K562 (cell line): ENCODE data around the gene CLIP1. TPM values are rescaled to one million over a fixed set of nuclear protein-coding genes. Genes with fewer than 3 reads are reported as not detected.

Source experiments
- ATF1 ChIP-seq, 2 experiments: fragments of 450-650 bp in 1 of 2; IDR thresholded peaks; 2 replicates each; pipeline ENCODE4 v1.6.1; 2016; ENCODE audit warnings: missing compliant biosample characterization in 1 of 2, missing genetic modification characterization in 1 of 2
- CAMTA2 ChIP-seq: fragments of 250-450 bp; sonication (Bioruptor Pico); conservative IDR thresholded peaks from 2 replicates; pipeline ENCODE4 v1.5.1; 2022
- CEBPB ChIP-seq: fragments of 450-650 bp; IDR thresholded peaks from 2 replicates; pipeline ENCODE4 v1.6.1; 2016; ENCODE audit warnings: missing genetic modification characterization, missing compliant biosample characterization
- ELF4 ChIP-seq: fragments of 450-650 bp; formaldehyde crosslinking; IDR thresholded peaks from 2 replicates; pipeline ENCODE4 v1.4.0; 2022; ENCODE audit warnings: missing genetic modification characterization
- MAFF ChIP-seq: IDR thresholded peaks from 2 replicates; pipeline ENCODE4 v1.6.1; 2012; ENCODE audit warnings: low read length, improper control_type of control experiment
- MCM7 ChIP-seq, 2 experiments: fragments of 450-650 bp; IDR thresholded peaks; 2 replicates each; pipeline ENCODE4 v1.6.1; 2016 to 2018
- NR1H2 ChIP-seq: sonication (generic); formaldehyde crosslinking; IDR thresholded peaks from 2 replicates; pipeline ENCODE4 v1.4.0; 2020; ENCODE audit warnings: mild to moderate bottlenecking, missing genetic modification reagents
- PRPF4 ChIP-seq: fragments of 200-400 bp; formaldehyde crosslinking; IDR thresholded peaks from one replicate; pipeline ENCODE4 v1.6.1; 2017; ENCODE audit warnings: low read length, low read depth, mild to moderate bottlenecking; ENCODE audit not compliant: insufficient read depth, poor library complexity, severe bottlenecking
- RB1 ChIP-seq: fragments of 450-650 bp; IDR thresholded peaks from 2 replicates; pipeline ENCODE4 v1.6.1; 2017; ENCODE audit warnings: low read depth, mild to moderate bottlenecking
- RBM25 ChIP-seq: fragments of 200-400 bp; formaldehyde crosslinking; IDR thresholded peaks from 2 replicates; pipeline ENCODE4 v1.6.1; 2018; ENCODE audit warnings: low read length, low read depth, moderate library complexity; ENCODE audit not compliant: severe bottlenecking
- SAP30 ChIP-seq: fragments of 200-600 bp; sonication (generic); IDR thresholded peaks from 2 replicates; pipeline ENCODE4 v1.6.1; 2012; ENCODE audit warnings: borderline replicate concordance, low read depth, mild to moderate bottlenecking, moderate library complexity, low read length, control low read depth, inconsistent platforms; ENCODE audit not compliant: insufficient read depth, poor library complexity, severe bottlenecking
- SREBF1 ChIP-seq: fragments of 150-350 bp; IDR thresholded peaks from 2 replicates; pipeline ENCODE4 v1.6.1; 2014; ENCODE audit warnings: antibody characterized with exemption, low read depth, low read length, borderline replicate concordance
- STAG1 ChIP-seq: sonication (generic); formaldehyde crosslinking; IDR thresholded peaks from 2 replicates; pipeline ENCODE4 v1.5.0; 2020; ENCODE audit warnings: missing genetic modification reagents, borderline replicate concordance
- TCFL5 ChIP-seq: fragments of 250-450 bp; sonication (Bioruptor Pico); conservative IDR thresholded peaks from 2 replicates; pipeline ENCODE4 v1.6.1; 2021; ENCODE audit warnings: mild to moderate bottlenecking, moderate library complexity, matching md5 sums
- TEAD2 ChIP-seq: fragments of 450-650 bp; IDR thresholded peaks from 2 replicates; pipeline ENCODE4 v1.6.1; 2016; ENCODE audit warnings: missing genetic modification characterization, control low read depth, missing compliant biosample characterization
- VEZF1 ChIP-seq: fragments of 200-800 bp; sonication (Bioruptor generic); IDR thresholded peaks from 2 replicates; pipeline ENCODE4 v1.6.1; 2017; ENCODE audit warnings: missing genetic modification characterization, missing compliant biosample characterization
- ZBTB5 ChIP-seq: fragments of 450-650 bp; IDR thresholded peaks from 2 replicates; pipeline ENCODE4 v1.6.1; 2017; ENCODE audit warnings: antibody characterized with exemption
- ZBTB7A ChIP-seq: IDR thresholded peaks from 2 replicates; pipeline ENCODE4 v1.6.1; 2011; ENCODE audit warnings: low read depth, mild to moderate bottlenecking, low read length, moderate library complexity, borderline replicate concordance; ENCODE audit not compliant: control insufficient read depth
- ZNF277 ChIP-seq: fragments of 250-450 bp; sonication (Bioruptor Pico); IDR thresholded peaks from 2 replicates; pipeline ENCODE4 v1.8.0; 2022; ENCODE audit warnings: inconsistent platforms, mild to moderate bottlenecking, moderate library complexity, borderline replicate concordance
- ZNF280A ChIP-seq: fragments of 450-650 bp; IDR thresholded peaks from 2 replicates; pipeline ENCODE4 v1.6.1; 2018; ENCODE audit warnings: mild to moderate bottlenecking, low read depth; ENCODE audit not compliant: partially characterized antibody
- ZNF311 ChIP-seq: fragments of 250-450 bp; sonication (Bioruptor Pico); IDR thresholded peaks from 2 replicates; pipeline ENCODE4 v1.4.0; 2020; ENCODE audit warnings: mild to moderate bottlenecking, moderate library complexity
- ZSCAN29 ChIP-seq: fragments of 450-650 bp; IDR thresholded peaks from 2 replicates; pipeline ENCODE4 v1.6.1; 2017
- polyA plus RNA-seq, 8 experiments: library from polyadenylated mRNA; depleted of rRNA in 4 of 8; stranded (reverse) in 5 of 8; unstranded in 3 of 8; fragments of >200 nt; fragmentation: Nextera tagmentation in 2 of 8; fragmentation: Illumina TruSeq in 1 of 8; extraction: Ambion mirVana in 2 of 8; extraction: Trizol in 1 of 8; gene quantifications; 2 replicates each; pipeline versions ENCODE4 v1.2.1 to v1.2.3, GENCODE V29; 2011 to 2014; ENCODE audit warnings: inconsistent platforms in 1 of 8, missing spikeins in 1 of 8
- total RNA-seq, 7 experiments: library from RNA; depleted of rRNA in 6 of 7; stranded (reverse); fragments of >200 nt in 6 of 7; fragmentation: Illumina TruSeq in 2 of 7; extraction: Trizol in 2 of 7; gene quantifications; 2 replicates each; pipeline versions ENCODE4 v1.2.1 to v1.2.3, GENCODE V29; 2011 to 2021; ENCODE audit warnings: low replicate concordance in 1 of 7

The CLIP1 gene
- total and polyA plus RNA-seq, 9 of the 15 experiments (the other 6 are each of a cell fraction or from before 2014, with no cell fraction given), result 5.8 to 33.9 (median 27.6) TPM

- TF ChIP-seq RBM25 (no peak), ELF4 (CRISPR knock-in tag) (no peak), CAMTA2 (CRISPR knock-in tag) (no peak), ZNF280A (no peak), NR1H2 (CRISPR knock-in tag) (no peak), SREBF1 (no peak), SAP30 (no peak), ZNF311 (peak; percentile 89), MCM7 (IDR thresholded peaks at IDR 0.05) (no peak), RB1 (no peak), TEAD2 (peak; percentile 84; the same call in 1 of the 2 replicates), ZSCAN29 (no peak), CEBPB (tag) (peak; percentile 96), TCFL5 (CRISPR knock-in tag) (peak; percentile 24; the same call in 1 of the 2 replicates), ATF1 (CRISPR knock-in tag; IDR thresholded peaks at IDR 0.05) (no peak), ATF1 (tag; IDR thresholded peaks at IDR 0.05) (peak; percentile 53), ZBTB7A (no peak), ZNF277 (CRISPR knock-in tag) (no peak), ZBTB5 (no peak), PRPF4 (no peak), STAG1 (CRISPR knock-in tag) (no peak), VEZF1 (CRISPR knock-in tag) (no peak), MAFF (no peak)
Measured at GRCh38 chr12:122366685-122367475, 55.6 kb downstream of the CLIP1 start (continued).
